ENCODE measurements around the gene IBA57. TPM values are rescaled to one million over a fixed set of nuclear protein-coding genes. Genes with fewer than 3 reads are reported as not detected.

The IBA57 gene
- total RNA-seq, 2 donors from 2014 or later = 11.0 to 16.9 TPM

GRCh38 chr1:228148935-228149405 lies 16.6 kb upstream of the IBA57 start:
- Histone ChIP-seq H3K36me3 (no peaks in the 10 kb centered on the region), H3K4me3 (no peak overlapping the region), H3K27ac (peak overlapping the region; percentile 47), H3K9ac (ENCODE audit: low read depth in 2 of 2, low read length in 2 of 2) (peak overlapping the region in 1 of 2 donors; percentile 39), H3K27me3 (no peaks in the 10 kb centered on the region), H3K9me3 (no peaks in the 10 kb centered on the region), H3K4me1 (no peaks in the 10 kb centered on the region)
- DNase-seq = no peak
- TF ChIP-seq CTCF (IDR thresholded peaks at IDR 0.05) = no peak
- intact Hi-C loops (cut with DNase I) = no loop called here

GRCh38 chr1:228149406-228150119 lies 16.0 kb upstream of the IBA57 start, which contains the start of gene GJC2:
Gene GJC2, plus strand, starts transcription at chr1:228149930. Its CDS starts 7,829 bp downstream, at chr1:228157759.
- Histone ChIP-seq H3K9me3 (no peaks in the 10 kb centered on the region), H3K36me3 (no peaks in the 10 kb centered on the region), H3K9ac (ENCODE audit: low read depth in 2 of 2, low read length in 2 of 2) (peak within 1 kb of the TSS; percentile 34 to 55), H3K27ac (peak within 1 kb of the TSS; percentile 47), H3K27me3 (no peaks in the 10 kb centered on the region), H3K4me3 (no peak within 1 kb of the TSS), H3K4me1 (no peaks in the 10 kb centered on the region)
- intact Hi-C loops (cut with DNase I) = no loop called here
- no peak for TF ChIP-seq CTCF (IDR thresholded peaks at IDR 0.05)
- DNase-seq = no peak

GRCh38 chr1:228150120-228150460 lies 15.5 kb upstream of the IBA57 start:
- H3K4me3 ChIP-seq = no peak overlapping the region

GRCh38 chr1:228150461-228151179 lies 15.0 kb upstream of the IBA57 start:
- Histone ChIP-seq H3K9ac (ENCODE audit: low read depth in 2 of 2, low read length in 2 of 2) (peak overlapping the region; percentile 34 to 55), H3K4me3 (no peak overlapping the region), H3K27me3 (no peaks in the 10 kb centered on the region), H3K4me1 (no peaks in the 10 kb centered on the region), H3K27ac (peak overlapping the region; percentile 47), H3K36me3 (no peaks in the 10 kb centered on the region), H3K9me3 (no peaks in the 10 kb centered on the region)
- intact Hi-C loops (cut with DNase I) = no loop called here
- TF ChIP-seq CTCF (IDR thresholded peaks at IDR 0.05) = no peak
- DNase-seq = peak; percentile 50

More at GRCh38 chr1:228150120-228150460, 15.5 kb upstream of the IBA57 start:
- peak overlapping the region; percentile 47 for H3K27ac ChIP-seq
- H3K27me3 ChIP-seq = no peaks in the 10 kb centered on the region
- H3K4me1 ChIP-seq = no peaks in the 10 kb centered on the region
- peak overlapping the region; percentile 34 to 39 for H3K9ac ChIP-seq (ENCODE audit: low read depth in 2 of 2, low read length in 2 of 2)
- DNase-seq = peak; percentile 17
- no peak for TF ChIP-seq CTCF (IDR thresholded peaks at IDR 0.05)
- H3K36me3 ChIP-seq = no peaks in the 10 kb centered on the region
- intact Hi-C loops (cut with DNase I) = no loop called here
- H3K9me3 ChIP-seq = no peaks in the 10 kb centered on the region

- H3K9ac ChIP-seq (ENCODE audit: low read depth in 2 of 2, low read length in 2 of 2) = peak overlapping the region in 1 of 2 donors; percentile 55
- H3K4me1 ChIP-seq = no peaks in the 10 kb centered on the region
- H3K27ac ChIP-seq = no peak overlapping the region
- H3K9me3 ChIP-seq = no peaks in the 10 kb centered on the region
- no peaks in the 10 kb centered on the region for H3K27me3 ChIP-seq
- no peak overlapping the region for H3K4me3 ChIP-seq
- no peak for DNase-seq
- TF ChIP-seq CTCF (IDR thresholded peaks at IDR 0.05) = no peak
- intact Hi-C loops (cut with DNase I) = no loop called here
- H3K36me3 ChIP-seq = no peaks in the 10 kb centered on the region
Measured at GRCh38 chr1:228151180-228151925, 14.3 kb upstream of the IBA57 start.
